ENCODE results near the gene SLC4A1AP. TPM values are rescaled to one million over a fixed set of nuclear protein-coding genes. Genes with fewer than 3 reads are reported as not detected.

The SLC4A1AP gene
- total and polyA plus RNA-seq, 2 donors (not counting 1 experiment from before 2014, with no cell fraction given): 8.9 to 23.1 TPM

DNA sequence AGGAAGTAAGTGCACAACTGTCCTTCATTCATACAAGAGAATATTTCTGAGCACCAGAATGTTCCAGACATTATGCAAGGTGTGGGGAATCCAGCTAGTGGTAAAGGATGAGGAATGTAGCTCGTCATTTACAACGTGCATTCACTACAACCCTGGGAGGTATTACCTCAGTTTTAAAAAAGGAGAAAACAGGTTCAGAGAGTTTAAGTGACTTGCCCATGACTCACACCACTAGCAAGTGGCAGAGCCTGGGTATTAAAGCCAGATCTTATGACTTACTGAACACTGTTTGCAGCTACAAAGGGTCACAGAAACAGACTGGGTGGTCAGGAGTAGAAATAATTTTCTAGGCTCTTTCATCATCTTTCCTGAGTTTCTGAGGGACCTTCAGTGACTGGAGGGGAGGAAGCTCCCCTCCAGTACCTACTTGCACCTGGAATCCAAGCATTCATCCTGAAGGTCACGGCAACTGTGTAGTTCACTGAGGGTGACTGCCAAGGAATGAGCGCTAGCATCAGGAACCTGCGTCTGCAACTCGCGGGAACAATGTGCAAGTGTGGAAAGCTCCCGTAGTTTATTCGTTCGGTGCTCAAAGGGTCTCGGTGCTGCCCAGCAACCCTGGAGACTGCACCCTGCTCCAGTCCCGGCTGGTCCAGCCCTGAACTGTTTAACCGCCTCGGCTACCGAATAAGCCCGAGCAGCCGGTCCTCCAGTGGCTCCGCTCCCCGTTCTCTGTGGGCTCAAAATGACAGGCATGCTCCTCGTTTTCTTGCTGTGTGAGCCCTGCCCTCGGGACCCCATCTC is 35.5 kb upstream of the SLC4A1AP start:
- peak; percentile 12 for DNase-seq
- peak overlapping the region; percentile 40 to 98 (median 91) for H3K4me3 ChIP-seq (ENCODE audit: control extremely low read depth in 1 of 5, extremely low read depth in 1 of 5, insufficient read depth in 1 of 5, low read depth in 2 of 5, low read length in 4 of 5)
- ChIA-PET POLR2A (interaction anchor here (0.6 to 1.6 kb wide), 6 partner anchors 35 to 547 kb away, joined by 3 to 6 read pairs (median 4); partner anchors contain the start of genes PPM1G, SLC4A1AP, SUPT7L and ZNF512), CTCF (interaction anchor here (1.1 to 2.0 kb wide), 3 partner anchors 53 to 557 kb away, joined by 3 to 6 read pairs (median 3); partner anchors contain the start of gene OST4)
- peak; percentile 7 for ATAC-seq (ENCODE audit: low read depth)
- no peaks in the 10 kb centered on the region for H3K27me3 ChIP-seq (replicated peaks in 1 of 4; ENCODE audit: control extremely low read depth in 1 of 4, control insufficient read depth in 3 of 4, insufficient read depth in 4 of 4, low read length in 3 of 4)
- peak overlapping the region; percentile 78 for H3K4me2 ChIP-seq (replicated peaks; ENCODE audit: low read depth, low read length, poor library complexity, severe bottlenecking)
- WGBS (ENCODE audit: insufficient coverage): 20% methylated on average over 11 of the region's 21 CpGs
- peak overlapping the region; percentile 88 for H2AFZ ChIP-seq (ENCODE audit: insufficient read depth, low read depth, low read length, poor library complexity, severe bottlenecking)
- Mint-ChIP-seq H3K4me3 (no peak overlapping the region), H3K27me3 (no peaks in the 10 kb centered on the region), H3K4me1 (peaks cover 24% of the 10 kb centered on the region), H3K27ac (peak overlapping the region; percentile 51), H3K9me3 (ENCODE audit: insufficient read depth) (no peaks in the 10 kb centered on the region)
- intact Hi-C loops (cut with micrococcal nuclease): loop anchor here (1.0 to 5.0 kb wide), 5 partner anchors 45 to 257 kb away; partner anchors contain the start of genes EIF2B4, IFT172, NRBP1 and SNX17
- peak overlapping the region; percentile 83 for H3K9ac ChIP-seq (ENCODE audit: low read length)
- peaks cover 0 to 29% of the 10 kb centered on the region in 2 experiments for H3K36me3 ChIP-seq (replicated peaks in 1 of 2; ENCODE audit: control extremely low read depth in 1 of 2, control insufficient read depth in 1 of 2, extremely low read depth in 1 of 2, insufficient read depth in 2 of 2, low read length in 1 of 2)
- TF ChIP-seq, protein P1, sequence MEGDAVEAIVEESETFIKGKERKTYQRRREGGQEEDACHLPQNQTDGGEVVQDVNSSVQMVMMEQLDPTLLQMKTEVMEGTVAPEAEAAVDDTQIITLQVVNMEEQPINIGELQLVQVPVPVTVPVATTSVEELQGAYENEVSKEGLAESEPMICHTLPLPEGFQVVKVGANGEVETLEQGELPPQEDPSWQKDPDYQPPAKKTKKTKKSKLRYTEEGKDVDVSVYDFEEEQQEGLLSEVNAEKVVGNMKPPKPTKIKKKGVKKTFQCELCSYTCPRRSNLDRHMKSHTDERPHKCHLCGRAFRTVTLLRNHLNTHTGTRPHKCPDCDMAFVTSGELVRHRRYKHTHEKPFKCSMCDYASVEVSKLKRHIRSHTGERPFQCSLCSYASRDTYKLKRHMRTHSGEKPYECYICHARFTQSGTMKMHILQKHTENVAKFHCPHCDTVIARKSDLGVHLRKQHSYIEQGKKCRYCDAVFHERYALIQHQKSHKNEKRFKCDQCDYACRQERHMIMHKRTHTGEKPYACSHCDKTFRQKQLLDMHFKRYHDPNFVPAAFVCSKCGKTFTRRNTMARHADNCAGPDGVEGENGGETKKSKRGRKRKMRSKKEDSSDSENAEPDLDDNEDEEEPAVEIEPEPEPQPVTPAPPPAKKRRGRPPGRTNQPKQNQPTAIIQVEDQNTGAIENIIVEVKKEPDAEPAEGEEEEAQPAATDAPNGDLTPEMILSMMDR (IDR thresholded peaks at IDR 0.05): no peak
- TF ChIP-seq EZH2 (IDR thresholded peaks at IDR 0.05; ENCODE audit: borderline replicate concordance, insufficient read depth, low read depth, low read length, poor library complexity, severe bottlenecking): no peak
- H4K20me1 ChIP-seq (ENCODE audit: control insufficient read depth, insufficient read depth, low read length, poor library complexity, severe bottlenecking): no peaks in the 10 kb centered on the region
- H3K9me3 ChIP-seq (ENCODE audit: control extremely low read depth in 1 of 3, control insufficient read depth in 2 of 3, insufficient read depth in 1 of 3, low read length in 2 of 3): no peaks in the 10 kb centered on the region
- H3K4me1 ChIP-seq (ENCODE audit: control insufficient read depth in 2 of 2, insufficient read depth in 2 of 2, low read length in 2 of 2): peaks cover 10 to 17% of the 10 kb centered on the region in 2 donors
- H3K27ac ChIP-seq (ENCODE audit: low read length in 2 of 2): peak overlapping the region; percentile 70 to 83
- peaks cover 29% of the 10 kb centered on the region for H3K79me2 ChIP-seq (ENCODE audit: control insufficient read depth, insufficient read depth, low read length)
